ENCODE measurements around the gene KRABD2.

KRABD2 gene

DNA sequence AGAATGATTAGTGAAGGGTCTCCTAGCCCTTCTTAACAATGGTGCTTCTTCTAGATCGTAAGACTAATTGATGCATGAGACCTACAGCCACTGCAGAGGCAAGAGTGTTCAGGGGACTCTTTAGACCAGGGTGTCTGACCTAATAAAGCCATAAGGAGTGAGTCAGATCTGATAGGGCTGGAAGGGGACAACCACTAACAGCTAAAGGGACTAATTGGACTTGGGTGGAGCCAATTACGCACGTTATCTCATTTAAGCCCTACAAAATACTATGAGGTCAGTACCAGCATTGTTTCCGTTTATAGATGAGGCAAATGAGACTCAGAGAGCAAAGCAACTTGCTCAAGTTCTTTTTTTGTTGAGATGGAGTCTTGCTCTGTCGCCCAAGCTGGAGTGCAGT lies 35.6 kb upstream of the KRABD2 start:
- Histone ChIP-seq H3K36me3 (no peaks in the 10 kb centered on the region), H3K4me3 (no peak overlapping the region), H3K27ac (no peak overlapping the region), H3K27me3 (peaks cover 0 to 3% (median 0%) of the 10 kb centered on the region in 3 donors), H3K9me3 (no peaks in the 10 kb centered on the region), H3K4me1 (peaks cover 0 to 3% of the 10 kb centered on the region in 2 donors)
- ATAC-seq (no peak), DNase-seq (no peak)
- in situ Hi-C loops (cut with MboI; ENCODE audit: low sequenced_read_pairs in 4 of 4): loop anchor here (5.0 to 25.0 kb wide), 3 partner anchors 225 to 335 kb away; partner anchors contain the start of genes CCDC42 (in 1 of the 4) and MYH10 (in 1 of the 4)
- intact Hi-C loops (cut with DNase I; ENCODE audit: low total_unique reads): no loop called here
- no peak for TF ChIP-seq POLR2A (IDR thresholded peaks at IDR 0.05)
- TF ChIP-seq, protein P1, sequence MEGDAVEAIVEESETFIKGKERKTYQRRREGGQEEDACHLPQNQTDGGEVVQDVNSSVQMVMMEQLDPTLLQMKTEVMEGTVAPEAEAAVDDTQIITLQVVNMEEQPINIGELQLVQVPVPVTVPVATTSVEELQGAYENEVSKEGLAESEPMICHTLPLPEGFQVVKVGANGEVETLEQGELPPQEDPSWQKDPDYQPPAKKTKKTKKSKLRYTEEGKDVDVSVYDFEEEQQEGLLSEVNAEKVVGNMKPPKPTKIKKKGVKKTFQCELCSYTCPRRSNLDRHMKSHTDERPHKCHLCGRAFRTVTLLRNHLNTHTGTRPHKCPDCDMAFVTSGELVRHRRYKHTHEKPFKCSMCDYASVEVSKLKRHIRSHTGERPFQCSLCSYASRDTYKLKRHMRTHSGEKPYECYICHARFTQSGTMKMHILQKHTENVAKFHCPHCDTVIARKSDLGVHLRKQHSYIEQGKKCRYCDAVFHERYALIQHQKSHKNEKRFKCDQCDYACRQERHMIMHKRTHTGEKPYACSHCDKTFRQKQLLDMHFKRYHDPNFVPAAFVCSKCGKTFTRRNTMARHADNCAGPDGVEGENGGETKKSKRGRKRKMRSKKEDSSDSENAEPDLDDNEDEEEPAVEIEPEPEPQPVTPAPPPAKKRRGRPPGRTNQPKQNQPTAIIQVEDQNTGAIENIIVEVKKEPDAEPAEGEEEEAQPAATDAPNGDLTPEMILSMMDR (IDR thresholded peaks at IDR 0.05 in 4 of 5, conservative IDR thresholded peaks at IDR 0.05 in 1 of 5): no peak

GRCh38 chr17:8410883-8411238 lies 34.4 kb upstream of the KRABD2 start:
- Histone ChIP-seq H3K36me3 (no peaks in the 10 kb centered on the region), H3K4me3 (no peak overlapping the region), H3K27ac (no peak overlapping the region), H3K27me3 (peaks cover 0 to 3% (median 0%) of the 10 kb centered on the region in 3 donors), H3K4me1 (peaks cover 0 to 3% of the 10 kb centered on the region in 2 donors), H3K9me3 (no peaks in the 10 kb centered on the region)
- TF ChIP-seq, protein P1 (IDR thresholded peaks at IDR 0.05 in 4 of 5, conservative IDR thresholded peaks at IDR 0.05 in 1 of 5): no peak
- no peak for TF ChIP-seq POLR2A (IDR thresholded peaks at IDR 0.05)
- intact Hi-C loops (cut with DNase I; ENCODE audit: low total_unique reads): loop anchor here (1.0 to 2.0 kb wide), 2 partner anchors 56 to 334 kb away; no protein-coding TSS in a partner anchor
- in situ Hi-C loops (cut with MboI; ENCODE audit: low sequenced_read_pairs in 4 of 4): loop anchor here (5.0 to 25.0 kb wide), 3 partner anchors 226 to 336 kb away; partner anchors contain the start of genes CCDC42 (in 1 of the 4) and MYH10 (in 1 of the 4)
- DNase-seq (no peak), ATAC-seq (no peak)

GRCh38 chr17:8409966-8410882 lies 33.7 kb upstream of the KRABD2 start:
- Histone ChIP-seq H3K36me3 (no peaks in the 10 kb centered on the region), H3K27me3 (peaks cover 0 to 3% (median 0%) of the 10 kb centered on the region in 3 donors), H3K4me3 (peak overlapping the region in 1 of 4 donors; percentile 5), H3K4me1 (peaks cover 0 to 3% of the 10 kb centered on the region in 2 donors), H3K9me3 (no peaks in the 10 kb centered on the region), H3K27ac (no peak overlapping the region)
- in situ Hi-C loops (cut with MboI; ENCODE audit: low sequenced_read_pairs in 4 of 4) (loop anchor here (5.0 to 25.0 kb wide), 3 partner anchors 227 to 337 kb away; partner anchors contain the start of genes CCDC42 (in 1 of the 4) and MYH10 (in 1 of the 4)), intact Hi-C loops (cut with DNase I; ENCODE audit: low total_unique reads) (loop anchor here (1.0 to 2.0 kb wide), 2 partner anchors 57 to 335 kb away; no protein-coding TSS in a partner anchor)
- no peak for TF ChIP-seq POLR2A (IDR thresholded peaks at IDR 0.05)
- TF ChIP-seq, protein P1 (IDR thresholded peaks at IDR 0.05 in 4 of 5, conservative IDR thresholded peaks at IDR 0.05 in 1 of 5): peak; percentile 76 to 89 (median 83)
- peak; percentile 73 to 74 for DNase-seq
- ATAC-seq: peak; percentile 94 to 97

- no peaks in the 10 kb centered on the region for H3K9me3 ChIP-seq
- TF ChIP-seq POLR2A (IDR thresholded peaks at IDR 0.05): no peak
- TF ChIP-seq, protein P1 (IDR thresholded peaks at IDR 0.05 in 4 of 5, conservative IDR thresholded peaks at IDR 0.05 in 1 of 5): no peak
- DNase-seq (no peak), ATAC-seq (no peak)
- intact Hi-C loops (cut with DNase I; ENCODE audit: low total_unique reads) (no loop called here), in situ Hi-C loops (cut with MboI; ENCODE audit: low sequenced_read_pairs in 4 of 4) (loop anchor here in 1 of 4 donors (25.0 kb wide), 1 partner anchor 229 kb away; the partner anchor contains the start of gene MYH10)
- no peaks in the 10 kb centered on the region for H3K27me3 ChIP-seq
- H3K4me1 ChIP-seq: peaks cover 0 to 3% of the 10 kb centered on the region in 2 donors
- no peaks in the 10 kb centered on the region for H3K36me3 ChIP-seq
- H3K27ac ChIP-seq: no peak overlapping the region
- H3K4me3 ChIP-seq: no peak overlapping the region
These were observed 31.9 kb upstream of the KRABD2 start for GRCh38 chr17:8408371-8408770.

All from gastrocnemius medialis (tissue), 4 donors.